HPDE6-E6E7 (cell line): ENCODE results near the gene AIFM1.

Source experiments
- DNase-seq: peaks from one replicate; pipeline ENCODE4 v3.0.0; 2011; ENCODE audit warnings: missing footprints; ENCODE audit errors: extremely low spot score

The AIFM1 gene

GRCh38 chrX:130091980-130092522, 73.6 kb downstream of the AIFM1 start:
- no peak for DNase-seq

- DNase-seq, result no peak
These were observed 75.3 kb downstream of the AIFM1 start for GRCh38 chrX:130090364-130090763.

- no peak for DNase-seq
These were observed 79.0 kb downstream of the AIFM1 start for GRCh38 chrX:130086447-130087206.

GRCh38 chrX:130085551-130086446, 79.8 kb downstream of the AIFM1 start:
- DNase-seq, result no peak

- no peak for DNase-seq
These were observed 80.9 kb downstream of the AIFM1 start for GRCh38 chrX:130084631-130085237.

GRCh38 chrX:130083656-130084382, 81.8 kb downstream of the AIFM1 start:
- DNase-seq, result no peak

GRCh38 chrX:130083107-130083490, 82.5 kb downstream of the AIFM1 start:
- DNase-seq, result no peak

GRCh38 chrX:130082244-130083106, 83.2 kb downstream of the AIFM1 start:
- no peak for DNase-seq

GRCh38 chrX:130081421-130082045, 84.1 kb downstream of the AIFM1 start:
- no peak for DNase-seq

GRCh38 chrX:130080791-130081367, 84.8 kb downstream of the AIFM1 start:
- no peak for DNase-seq

- peak; percentile 23 for DNase-seq
These were observed 85.7 kb downstream of the AIFM1 start for GRCh38 chrX:130079824-130080406.
